HG03135 (cell line): ENCODE results near the gene GABRR3.

Source experiments
- ATAC-seq: cut with Tn5 transposase; IDR thresholded peaks from one replicate; pipeline ENCODE4 v1.9.1; 2021; ENCODE audit warnings: mild to moderate bottlenecking, moderate library complexity; ENCODE audit not compliant: unreplicated experiment

Gene GABRR3

DNA sequence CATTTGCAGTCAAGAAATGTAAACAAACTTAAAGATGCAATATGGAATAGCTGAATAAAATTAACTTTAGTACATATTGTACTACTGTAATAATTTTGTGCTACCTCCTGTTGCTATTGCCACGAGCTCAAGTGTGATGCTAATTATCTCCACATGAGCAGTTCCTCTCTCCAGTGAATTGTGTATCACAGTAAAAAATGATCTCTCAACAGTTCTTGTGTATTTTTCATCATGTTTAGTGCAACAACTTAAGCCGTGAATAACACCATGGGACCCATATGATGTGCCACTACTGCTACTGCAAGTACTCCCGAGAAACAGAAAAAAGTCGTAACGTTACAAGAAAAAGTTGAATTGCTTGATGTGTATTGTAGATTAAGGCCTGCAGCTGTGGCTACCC lies 75.2 kb downstream of the GABRR3 start:
- ATAC-seq = no peak

DNA sequence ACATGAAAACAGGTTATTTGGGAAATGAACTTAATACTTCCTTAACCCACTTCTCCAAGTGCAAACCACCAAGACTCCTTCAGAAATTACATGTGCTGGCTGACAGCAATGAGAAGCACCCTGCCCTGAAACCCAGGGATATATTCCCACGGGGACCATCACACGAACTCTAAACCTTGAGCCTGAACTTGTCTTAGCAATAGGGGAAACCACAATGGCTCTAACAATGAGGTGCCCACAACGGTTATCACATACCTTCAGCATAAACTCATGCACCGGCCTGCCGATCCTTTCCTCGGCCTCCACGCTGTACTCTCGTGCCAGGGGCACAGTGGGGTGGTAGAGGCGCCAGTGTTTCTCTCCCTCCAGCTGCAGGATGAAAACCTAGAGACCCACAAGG lies 76.3 kb downstream of the GABRR3 start:
- no peak for ATAC-seq

DNA sequence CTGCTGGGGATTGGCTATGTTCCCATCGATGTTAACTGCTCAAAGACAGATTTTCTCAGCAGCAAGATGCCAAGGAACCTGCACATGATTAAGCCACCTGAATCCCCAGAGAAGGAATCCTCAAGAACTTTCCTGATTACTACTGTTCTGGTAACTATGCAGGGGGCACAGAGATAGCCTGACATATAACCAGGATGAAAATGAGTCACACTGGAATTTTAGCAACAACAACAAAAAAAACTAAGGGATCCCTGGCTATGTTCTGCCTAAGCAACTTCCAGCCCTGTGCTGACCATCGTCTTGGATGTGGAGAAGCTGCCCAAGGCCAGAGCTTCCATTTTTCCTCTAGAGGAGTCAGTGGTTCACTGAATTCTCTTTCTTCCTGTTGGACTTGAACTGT lies 76.7 kb downstream of the GABRR3 start:
- ATAC-seq = no peak

DNA sequence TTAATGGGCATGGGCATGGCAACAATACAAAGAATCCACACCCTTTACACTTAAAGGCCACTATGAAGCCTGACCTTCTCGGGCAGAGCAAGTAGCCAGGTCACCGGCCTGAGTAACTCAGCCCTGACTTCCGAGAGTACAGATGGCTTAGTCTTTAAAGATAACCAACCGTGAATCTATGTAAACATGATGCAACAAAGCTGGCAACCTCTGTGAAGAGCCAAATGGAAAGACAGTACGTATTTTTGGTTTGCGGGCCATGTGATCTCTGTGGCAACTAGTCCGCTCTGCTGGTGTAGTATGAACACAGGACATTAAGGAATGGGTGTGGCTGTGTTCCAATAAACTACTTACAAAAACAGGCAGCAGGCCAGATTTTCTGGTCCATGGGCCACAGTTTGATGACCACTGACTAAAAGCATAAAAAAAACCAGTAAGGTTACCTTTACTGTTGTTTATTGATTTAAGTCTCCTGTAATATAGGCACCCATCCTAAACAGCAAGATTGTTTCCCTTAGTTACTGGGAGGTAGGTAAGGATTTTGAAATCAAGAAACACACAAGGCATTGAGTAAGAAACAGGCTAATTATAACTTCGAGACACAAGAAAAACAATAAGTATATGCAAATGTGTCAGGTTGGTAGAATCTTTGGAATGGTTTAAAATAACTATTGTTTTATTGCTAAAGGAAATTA lies 77.4 kb downstream of the GABRR3 start:
- ATAC-seq = no peak

DNA sequence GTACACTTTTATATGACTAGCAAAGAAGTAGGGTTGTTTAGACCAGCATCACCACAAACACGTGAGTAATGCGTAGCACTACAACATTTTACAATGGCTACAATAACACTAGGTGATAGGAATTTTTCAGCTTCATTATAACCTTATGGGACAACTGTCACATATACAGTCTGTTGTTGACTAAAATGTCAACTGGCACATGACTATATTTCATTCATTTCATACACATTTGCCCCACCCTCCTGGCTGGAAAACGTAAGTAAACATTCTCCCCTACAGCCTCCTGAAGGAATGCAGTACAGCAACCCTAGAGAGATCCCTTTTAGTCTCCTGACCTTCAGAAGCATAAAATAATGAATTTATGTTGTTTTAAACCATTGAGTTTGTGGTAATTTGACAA lies 79.1 kb downstream of the GABRR3 start:
- ATAC-seq = no peak

DNA sequence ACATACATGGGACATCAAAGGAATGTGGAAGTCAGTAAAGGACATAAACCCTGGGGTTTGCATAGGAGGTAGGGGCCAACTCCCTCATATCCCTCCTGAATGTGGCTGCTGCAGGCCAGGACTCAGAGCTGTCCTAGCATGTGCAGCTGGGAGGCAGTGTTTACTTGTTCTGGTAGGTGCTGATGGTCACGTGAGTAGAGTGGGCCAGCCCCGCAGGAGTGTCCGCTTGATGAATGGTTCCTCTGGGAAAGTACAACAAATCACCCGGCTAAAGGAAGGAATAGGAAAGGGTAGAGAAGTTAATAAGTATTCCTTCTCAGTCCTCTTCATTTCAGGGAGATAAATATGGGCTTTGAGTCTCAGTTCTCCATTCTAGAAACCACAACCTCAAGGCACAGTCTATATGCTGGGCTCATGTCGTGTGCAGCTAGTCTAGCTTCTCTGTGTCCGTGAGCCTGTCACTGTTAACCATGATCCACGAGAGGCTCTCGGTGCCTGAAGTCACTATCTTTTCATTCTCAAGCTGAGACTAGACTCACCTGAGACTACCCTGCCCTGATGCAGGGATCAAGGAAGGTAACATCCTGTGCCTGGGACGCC lies 80.8 kb downstream of the GABRR3 start:
- no peak for ATAC-seq

DNA sequence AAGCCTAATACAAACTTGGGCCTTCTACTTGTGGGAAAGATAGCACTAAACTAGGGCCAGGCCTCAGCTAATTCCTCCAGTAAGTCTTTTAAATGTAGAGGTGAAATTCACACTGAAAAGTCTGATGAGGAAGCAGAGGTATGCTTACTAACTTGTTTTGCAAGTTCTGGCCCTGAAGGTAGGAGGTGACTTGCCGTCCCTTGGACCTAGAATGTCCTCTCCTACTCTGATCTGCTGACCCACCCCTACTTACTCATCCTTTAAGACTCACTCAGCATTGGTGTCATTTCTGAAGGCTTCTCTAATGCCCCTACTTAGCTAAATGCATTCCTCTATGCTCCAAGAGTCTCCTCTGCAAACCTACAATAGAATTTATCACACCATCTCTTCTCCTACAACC lies 82.2 kb downstream of the GABRR3 start:
- ATAC-seq = no peak

DNA sequence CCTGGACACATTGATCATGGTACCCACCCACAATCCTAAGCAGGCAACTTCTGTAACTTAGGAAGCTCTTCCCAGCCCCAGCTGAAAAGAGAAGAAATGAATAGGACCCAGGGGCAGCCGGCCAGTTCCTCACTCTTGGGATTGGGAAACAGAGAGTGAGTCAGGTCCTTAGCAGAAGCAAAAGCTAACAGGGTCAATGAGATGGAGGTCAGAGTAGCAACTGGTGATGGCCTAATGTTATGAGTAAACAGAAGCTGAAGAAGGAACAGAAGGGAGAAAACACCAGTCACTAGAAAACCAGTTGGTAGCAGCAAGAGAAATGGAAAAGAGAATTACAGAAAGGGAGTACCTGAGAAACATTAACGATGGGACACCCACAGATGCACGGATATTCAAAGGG lies 82.8 kb downstream of the GABRR3 start:
- no peak for ATAC-seq

DNA sequence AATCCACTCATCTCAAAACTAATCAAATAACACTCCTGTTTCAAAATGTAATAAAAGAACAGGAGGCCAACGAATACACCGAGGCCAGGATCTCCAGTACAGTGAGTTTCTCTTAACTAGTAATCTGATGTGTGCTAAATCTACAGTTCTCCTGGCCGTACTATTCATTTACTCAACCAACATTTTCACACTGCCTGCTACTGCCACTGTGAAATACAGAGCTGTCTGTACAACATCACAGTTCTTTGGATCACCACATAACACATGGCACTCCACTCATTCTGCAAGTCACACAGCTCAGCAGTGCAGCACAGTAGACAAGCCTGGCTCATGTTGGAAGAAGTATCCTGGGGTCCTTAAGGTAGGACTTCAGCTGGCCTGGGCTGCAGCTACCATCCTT lies 84.8 kb downstream of the GABRR3 start:
- no peak for ATAC-seq

DNA sequence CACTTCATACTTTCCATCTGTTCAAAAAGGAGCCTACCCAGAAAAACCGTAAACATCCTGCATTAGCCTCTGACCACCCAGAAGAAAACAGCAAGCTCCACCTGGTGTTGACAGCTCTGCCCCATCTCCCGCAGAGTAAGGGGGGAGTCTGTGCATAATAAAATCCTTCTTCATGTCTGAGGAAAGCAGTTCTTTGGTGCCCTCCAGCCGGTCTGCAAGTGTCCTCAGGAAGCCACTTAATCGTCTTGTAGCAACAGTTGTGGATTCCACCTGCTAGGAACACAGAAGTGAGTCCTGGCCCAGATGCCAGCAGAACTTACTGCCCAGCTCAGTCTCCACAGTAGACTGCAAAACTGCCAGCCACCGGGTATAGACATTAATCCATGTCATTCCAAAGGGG lies 85.4 kb downstream of the GABRR3 start:
- no peak for ATAC-seq

DNA sequence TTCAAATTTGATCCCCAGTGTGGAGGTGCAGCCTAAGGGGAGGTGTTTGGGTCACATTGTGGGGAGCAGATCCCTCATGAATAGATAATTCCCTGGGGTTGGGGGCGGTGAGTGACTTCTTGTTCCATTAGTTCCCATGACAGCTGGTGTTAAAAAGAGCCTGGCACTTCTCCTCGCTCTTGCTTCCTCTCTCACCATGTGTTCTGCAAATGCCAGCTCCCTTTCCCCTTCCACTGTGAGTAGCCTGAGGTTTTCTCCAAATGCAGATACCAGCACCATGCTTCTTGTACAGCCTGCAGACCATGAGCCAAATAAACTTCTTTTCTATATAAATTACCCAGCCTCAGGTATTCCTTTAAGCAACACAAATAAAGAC lies 86.0 kb downstream of the GABRR3 start:
- no peak for ATAC-seq

DNA sequence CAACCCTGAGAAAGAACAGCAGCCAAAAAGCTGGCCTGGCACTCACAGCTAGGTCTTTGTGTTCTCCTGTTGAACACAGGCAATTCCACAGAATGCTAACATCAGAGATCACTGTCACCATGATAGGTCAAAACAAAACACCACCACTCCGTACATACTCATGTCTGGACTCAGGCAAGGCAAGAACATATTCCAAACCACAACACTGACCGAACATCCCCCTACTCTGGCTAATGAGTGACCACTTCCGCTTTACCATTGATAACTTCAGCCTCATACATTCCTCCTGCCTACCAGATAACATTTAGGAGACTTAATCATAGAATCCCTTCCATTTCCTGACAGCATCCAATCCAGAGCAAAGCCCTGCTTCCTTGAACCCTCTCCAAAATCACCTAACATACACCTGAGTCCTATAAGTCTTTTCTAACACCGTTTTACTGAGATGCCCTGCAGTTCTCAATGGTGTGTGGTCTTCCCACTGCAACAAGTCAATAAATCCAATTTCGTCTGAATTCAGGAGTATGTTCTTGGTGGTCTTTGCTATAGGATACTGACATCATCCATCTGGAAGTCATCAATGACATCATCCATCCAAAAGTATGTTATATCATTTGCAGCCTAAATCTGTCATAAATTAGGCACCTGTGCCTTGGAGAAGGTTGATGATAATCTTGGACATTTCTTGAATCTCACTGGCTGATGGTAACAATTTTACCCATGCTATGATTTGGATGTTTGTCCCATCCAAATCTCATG lies 86.6 kb downstream of the GABRR3 start:
- no peak for ATAC-seq

DNA sequence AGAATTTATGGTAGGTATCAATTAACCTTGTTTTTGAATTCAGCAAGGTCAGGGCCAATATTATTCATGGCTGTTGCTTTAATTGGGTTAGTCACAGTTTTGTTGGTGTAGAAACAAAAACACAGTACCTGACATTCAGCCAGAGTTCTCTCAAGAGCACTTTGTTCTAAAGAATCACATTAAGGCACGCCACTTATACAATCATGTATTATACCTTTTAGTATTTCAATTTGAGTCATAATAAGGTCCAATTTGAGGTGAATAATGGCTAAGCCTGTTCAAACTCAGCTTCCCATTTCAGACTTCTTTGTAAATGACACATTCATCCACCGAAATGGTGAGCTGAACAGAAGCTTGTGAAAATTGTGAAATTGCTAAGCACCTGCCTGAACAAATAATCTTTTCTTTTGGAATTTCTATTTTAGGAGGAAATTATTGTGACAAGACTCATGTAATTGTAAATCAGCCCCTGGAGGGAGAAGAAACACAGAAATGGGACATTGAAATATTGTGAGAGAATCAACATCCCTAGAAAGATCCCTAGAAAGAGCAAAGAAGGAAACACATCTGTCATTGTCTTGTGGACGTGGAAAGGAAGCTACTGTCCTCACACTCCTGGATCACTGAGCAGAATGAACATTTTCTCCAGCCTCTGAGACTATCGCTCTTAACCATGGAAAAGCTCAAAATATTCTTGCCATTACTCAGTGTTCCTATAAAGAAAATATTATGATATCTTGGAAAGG lies 92.1 kb downstream of the GABRR3 start:
- ATAC-seq = no peak

DNA sequence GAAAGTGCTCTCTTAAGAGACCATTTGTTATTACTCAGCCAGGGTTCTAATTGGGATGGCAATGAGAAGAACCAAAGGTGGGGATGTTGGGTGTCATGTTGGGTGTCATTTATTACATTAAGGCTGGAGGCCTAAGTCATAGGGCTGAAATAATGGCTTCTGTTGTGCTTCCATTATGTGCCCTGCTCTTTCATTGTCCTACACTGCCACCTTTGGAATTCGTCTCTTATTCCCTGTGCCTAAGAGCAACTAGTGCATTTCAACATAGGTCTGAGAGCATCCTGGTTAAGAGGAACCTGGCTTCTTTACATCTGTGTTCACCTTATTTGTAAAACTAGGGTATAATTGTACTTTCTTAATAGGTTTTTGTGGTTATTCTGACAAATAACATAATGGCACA lies 95.1 kb downstream of the GABRR3 start:
- no peak for ATAC-seq

DNA sequence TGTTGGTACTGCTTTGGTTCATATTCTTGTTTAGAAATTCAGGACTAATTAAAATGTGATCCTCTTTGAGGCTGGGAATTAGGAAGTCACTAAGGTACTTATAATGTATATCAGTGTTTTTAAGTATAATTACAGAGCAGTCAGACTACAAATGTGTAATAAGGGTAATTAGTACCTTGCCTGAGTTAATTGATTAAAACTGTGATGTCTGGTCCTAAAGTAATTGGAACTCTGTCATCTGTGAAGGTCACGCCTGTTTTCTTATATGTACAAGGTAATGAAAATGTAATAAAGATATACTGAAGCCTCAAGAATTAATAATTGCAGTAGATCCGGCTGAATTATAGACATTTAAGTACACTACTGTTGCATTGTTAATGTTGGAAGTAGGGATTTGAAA lies 95.7 kb downstream of the GABRR3 start:
- ATAC-seq = no peak

DNA sequence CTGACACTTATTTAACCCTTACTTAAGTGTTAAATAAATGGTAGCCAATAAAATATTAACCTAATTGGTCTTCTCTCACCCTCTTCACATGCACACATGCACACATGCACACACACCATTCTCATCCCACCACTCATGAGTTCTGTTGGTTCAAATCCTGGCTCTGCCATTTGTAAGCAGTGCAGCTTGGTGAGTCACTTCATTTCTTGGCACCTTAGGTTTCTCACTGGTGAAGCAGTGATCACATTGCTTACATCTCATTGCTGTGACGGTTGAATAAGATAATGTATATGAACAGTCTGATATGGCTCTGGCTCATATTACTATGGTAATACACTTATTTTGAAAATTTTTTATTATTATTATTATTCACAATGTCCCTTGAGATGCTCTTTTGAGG lies 96.7 kb downstream of the GABRR3 start:
- ATAC-seq = no peak

DNA sequence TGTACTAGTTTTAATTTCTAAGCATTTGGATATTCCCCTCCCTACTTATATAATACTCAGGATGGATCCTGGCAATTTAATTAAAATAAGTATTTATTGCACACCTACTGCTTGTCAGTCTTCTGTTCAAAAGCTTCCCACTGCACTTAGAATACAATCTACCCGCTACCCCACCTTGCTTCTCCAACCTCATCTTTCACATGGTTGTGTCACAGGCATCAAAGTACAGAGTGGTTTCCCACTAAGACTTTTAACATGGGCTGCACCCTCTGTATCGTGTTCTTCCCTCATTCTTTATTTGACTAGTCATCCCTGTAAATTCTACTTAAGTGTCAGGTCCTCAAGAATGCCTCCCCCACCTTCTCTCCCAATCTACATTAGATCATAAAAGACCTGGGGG lies 97.9 kb downstream of the GABRR3 start:
- ATAC-seq = no peak

DNA sequence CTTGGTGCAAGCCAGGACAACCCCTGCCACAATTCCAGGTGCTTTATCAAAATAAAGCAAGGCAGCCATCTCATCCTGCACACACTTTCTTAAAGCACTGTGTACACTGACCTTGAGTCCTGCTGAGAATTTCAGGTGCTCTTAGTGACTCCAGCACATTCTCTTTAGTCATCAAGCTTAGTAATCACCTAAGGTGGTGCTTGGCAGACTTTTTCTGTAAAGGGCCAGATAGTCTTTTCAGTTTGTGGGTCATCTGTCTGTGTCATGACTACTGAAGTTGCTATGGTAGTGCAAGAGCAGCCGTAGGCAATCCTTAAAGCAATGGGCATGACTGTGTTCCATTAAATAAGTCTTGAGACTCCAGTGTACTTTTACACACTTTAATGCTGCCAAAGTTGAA lies 99.3 kb downstream of the GABRR3 start:
- ATAC-seq = no peak
